HCT116 (cell line): ENCODE results near the gene AMHR2. TPM values are rescaled to one million over a fixed set of nuclear protein-coding genes. Genes with fewer than 3 reads are reported as not detected.

ENCODE experiments used
- ATAC-seq: fragments of 200-7000 bp; cut with Tn5 transposase; 2 replicates; pipeline ENCODE4 v1.9.1; 2020; ENCODE audit warnings: mild to moderate bottlenecking, moderate library complexity
- BruUV-seq: library from RNA; stranded (reverse); fragments of 400-500 nt; replicated peaks from 2 replicates; lab custom pipeline; 2021; lab: Mats Ljungman, UMichigan
- CTCF ChIA-PET: fragments of 300-600 bp; sonication (Branson Sonifier 250); formaldehyde crosslinking; loops from one replicate; lab custom pipeline; 2021; ENCODE audit warnings: antibody characterized with exemption; lab: Charles Lee
- POLR2A ChIA-PET: fragments of 300-600, 350-600 bp; sonication (Branson Sonifier 250); formaldehyde crosslinking; loops from one replicate; lab custom pipeline; 2021; ENCODE audit warnings: antibody characterized with exemption; lab: Charles Lee
- RAD21 ChIA-PET, 2 experiments: fragments of 300-600 bp; sonication (Branson Sonifier 250); formaldehyde crosslinking; loops; one replicate each; lab custom pipeline; 2023; ENCODE audit warnings: low total read pairs in 2 of 2; ENCODE audit not compliant: uncharacterized antibody in 2 of 2, unreplicated experiment in 2 of 2, low non-redundant PET in 1 of 2; lab: Charles Lee
- DNase-seq: peaks from one replicate; pipeline ENCODE4 v3.0.0-alpha.2; 2010; ENCODE audit warnings: low read depth, low spot score
- H2AFZ ChIP-seq: fragments of 200-600 bp; shearing (Covaris generic), sonication (generic); 2 replicates; pipeline ENCODE4 v1.6.1; 2017; ENCODE audit warnings: low read depth, mixed run types, mixed read lengths, antibody characterized with exemption, low read length; ENCODE audit not compliant: poor library complexity, severe bottlenecking
- H3K27ac ChIP-seq: 2 replicates; pipeline ENCODE4 v1.5.1; 2012; ENCODE audit warnings: low read depth, low read length
- H3K27me3 ChIP-seq: fragments of 200-600 bp; sonication (generic); 2 replicates; pipeline ENCODE4 v1.6.1; 2016; ENCODE audit warnings: mixed run types, low read length, mixed read lengths; ENCODE audit not compliant: insufficient read depth
- H3K36me3 ChIP-seq, 2 experiments: fragments of 200-500 bp in 1 of 2; fragments of 200-600 bp in 1 of 2; sonication (Bioruptor generic) in 1 of 2; sonication (generic) in 1 of 2; 2 replicates each; pipeline versions ENCODE4 v1.5.1 to v1.6.1; 2014 to 2016; ENCODE audit warnings: low read length in 2 of 2, inconsistent platforms in 1 of 2, mixed read lengths in 1 of 2, mixed run types in 1 of 2; ENCODE audit not compliant: insufficient read depth in 2 of 2, control insufficient read depth in 1 of 2
- H3K4me1 ChIP-seq, 2 experiments: fragments of 200-600 bp in 1 of 2; sonication (generic) in 1 of 2; 2 replicates each; pipeline versions ENCODE4 v1.5.1 to v1.6.1; 2012 to 2017; ENCODE audit warnings: low read length in 2 of 2, inconsistent platforms in 1 of 2, mild to moderate bottlenecking in 1 of 2, mixed read lengths in 1 of 2, mixed run types in 1 of 2, moderate library complexity in 1 of 2; ENCODE audit not compliant: insufficient read depth in 2 of 2, control insufficient read depth in 1 of 2
- H3K4me2 ChIP-seq: fragments of 200-600 bp; sonication (generic); 2 replicates; pipeline ENCODE4 v1.6.1; 2017; ENCODE audit warnings: mixed run types, low read length, mixed read lengths
- H3K4me3 ChIP-seq, 2 experiments: fragments of 200-600 bp in 1 of 2; sonication (generic) in 1 of 2; replicated peaks in 1 of 2; 2 replicates each; pipeline ENCODE4 v1.5.1; 2011 to 2016; ENCODE audit warnings: low read length in 2 of 2, control low read depth in 1 of 2, low read depth in 1 of 2, mild to moderate bottlenecking in 1 of 2, mixed read lengths in 1 of 2, mixed run types in 1 of 2
- H3K79me2 ChIP-seq: fragments of 200-600 bp; sonication (generic); 2 replicates; pipeline ENCODE4 v1.6.1; 2017; ENCODE audit warnings: mild to moderate bottlenecking, mixed run types, low read length, moderate library complexity, mixed read lengths; ENCODE audit not compliant: insufficient read depth
- H3K9ac ChIP-seq: fragments of 200-600 bp; sonication (generic); 2 replicates; pipeline ENCODE4 v1.6.1; 2016; ENCODE audit warnings: low read length, mixed read lengths
- H3K9me2 ChIP-seq: fragments of 200-600 bp; sonication (generic), shearing (Covaris generic); 2 replicates; pipeline ENCODE4 v1.6.1; 2017; ENCODE audit warnings: mixed run types, mild to moderate bottlenecking, moderate library complexity; ENCODE audit not compliant: insufficient read depth
- H3K9me3 ChIP-seq, 2 experiments: fragments of 200-500 bp in 1 of 2; fragments of 200-600 bp in 1 of 2; sonication (Bioruptor generic) in 1 of 2; sonication (generic) in 1 of 2; 2 replicates each; pipeline ENCODE4 v1.6.1; 2014 to 2017; ENCODE audit warnings: low read length in 2 of 2, mixed read lengths in 2 of 2, inconsistent platforms in 1 of 2, low read depth in 1 of 2, mild to moderate bottlenecking in 1 of 2, mixed run types in 1 of 2, moderate library complexity in 1 of 2; ENCODE audit not compliant: control insufficient read depth in 1 of 2, insufficient read depth in 1 of 2
- H4K20me1 ChIP-seq: fragments of 200-600 bp; sonication (generic), shearing (Covaris generic); 2 replicates; pipeline ENCODE4 v1.6.1; 2017; ENCODE audit warnings: mixed run types, mild to moderate bottlenecking, moderate library complexity; ENCODE audit not compliant: insufficient read depth
- POLR2AphosphoS5 ChIP-seq: IDR thresholded peaks from 2 replicates; pipeline ENCODE4 v1.6.1; 2011; ENCODE audit warnings: mild to moderate bottlenecking, low read depth, low read length, moderate library complexity
- REST ChIP-seq: IDR thresholded peaks from 2 replicates; pipeline ENCODE4 v1.6.1; 2012; ENCODE audit warnings: low read depth
- SP1 ChIP-seq: IDR thresholded peaks from 2 replicates; pipeline ENCODE4 v1.6.1; 2012; ENCODE audit warnings: low read depth
- YY1 ChIP-seq: IDR thresholded peaks from 2 replicates; pipeline ENCODE4 v1.6.1; 2011; ENCODE audit warnings: low read length, low read depth, moderate library complexity, mild to moderate bottlenecking; ENCODE audit not compliant: insufficient replicate concordance; ENCODE audit errors: extremely low read depth
- ZBTB33 ChIP-seq: IDR thresholded peaks from 2 replicates; pipeline ENCODE4 v1.6.1; 2011; ENCODE audit warnings: mild to moderate bottlenecking, low read length, moderate library complexity; ENCODE audit not compliant: insufficient replicate concordance; ENCODE audit errors: extremely low read depth
- ZFX ChIP-seq: fragments of 450-650 bp; IDR thresholded peaks from 2 replicates; pipeline ENCODE4 v1.6.1; 2017
- intact Hi-C: fragments of 100-400 bp; cut with micrococcal nuclease; formaldehyde crosslinking; loops from 2 replicates; pipeline ENCODE4 v1.10.0; 2022
- total RNA-seq: library from RNA; stranded (reverse); gene quantifications from one replicate; pipeline ENCODE4 v1.2.1, GENCODE V29; 2021; ENCODE audit not compliant: unreplicated experiment

The AMHR2 gene
- total RNA-seq, 1 experiment from 2014 or later = not detected

GRCh38 chr12:53380104-53380793 is 43.4 kb upstream of the AMHR2 start, which contains the start of gene SP1:
Gene SP1 (plus strand): TSS chr12:53380176. CDS start chr12:53380292, 116 bp downstream.
- DNase-seq = peak; percentile 82
- Histone ChIP-seq H3K27me3 (no peaks in the 10 kb centered on the region), H3K9ac (peak within 1 kb of the TSS; percentile 82), H3K9me2 (no peaks in the 10 kb centered on the region), H3K79me2 (peaks cover 40% of the 10 kb centered on the region), H4K20me1 (no peaks in the 10 kb centered on the region), H3K4me1 (peaks cover 24 to 45% of the 10 kb centered on the region in 2 experiments), H3K4me2 (peak within 1 kb of the TSS; percentile 85), H3K9me3 (no peaks in the 10 kb centered on the region), H3K27ac (peak within 1 kb of the TSS; percentile 89), H2AFZ (no peak within 1 kb of the TSS), H3K4me3 (peak within 1 kb of the TSS; percentile 67 to 71), H3K36me3 (peaks cover 15 to 24% of the 10 kb centered on the region in 2 experiments)
- CTCF ChIA-PET = interaction anchor here (1.1 to 6.9 kb wide), 7 partner anchors 19 to 128 kb away, joined by 3 to 99 read pairs (median 7); partner anchors contain the start of gene AAAS
- RAD21 ChIA-PET = interaction anchor here in 1 of 2 experiments (1.2 to 2.0 kb wide), 2 partner anchors 27 to 28 kb away, joined by 7 to 11 read pairs; no protein-coding TSS in a partner anchor
- no TSS peak for BruUV-seq
- POLR2A ChIA-PET = interaction anchor here (0.7 to 3.5 kb wide), 13 partner anchors 14 to 121 kb away, joined by 3 to 32 read pairs (median 6); partner anchors contain the start of genes AAAS and TARBP2
- TF ChIP-seq ZBTB33 = no peak
- peak; percentile 7 for TF ChIP-seq YY1
- peak; percentile 40; the same call in 1 of the 2 replicates for TF ChIP-seq ZFX
- TF ChIP-seq REST = no peak
- TF ChIP-seq POLR2AphosphoS5 = peak; percentile 54; the same call in 1 of the 2 replicates
- no peak for TF ChIP-seq SP1
- peak; percentile 59 for ATAC-seq
- intact Hi-C loops = loop anchor here (2.0 to 5.0 kb wide), 3 partner anchors 41 to 72 kb away; partner anchors contain the start of gene PCBP2
